Adrenal gland (tissue), 5 donors: Measurements from ENCODE around the gene NSL1.

Experiments used
- POLR2A ChIP-seq, 2 donors: fragments of 450-650 bp; IDR thresholded peaks; one replicate each; pipeline ENCODE4 v1.6.1; 2017; ENCODE audit warnings: antibody characterized with exemption in 2 of 2, mild to moderate bottlenecking in 2 of 2, moderate library complexity in 1 of 2
- TF ChIP-seq, protein P1 (sequence below), 6 experiments: fragments of 450-650 bp in 4 of 6; fragments of 200-600 bp in 2 of 6; sonication (generic) in 1 of 6; IDR thresholded peaks; 1 replicate in 5 of 6; 2 replicates in 1 of 6; pipeline versions ENCODE4 v1.5.1 to v1.8.0; 2016 to 2021; ENCODE audit warnings: antibody characterized with exemption in 6 of 6, mild to moderate bottlenecking in 2 of 6, moderate library complexity in 1 of 6
- donor health status: DM: no; HTN: no; CAD: no.

- TF ChIP-seq, protein P1, sequence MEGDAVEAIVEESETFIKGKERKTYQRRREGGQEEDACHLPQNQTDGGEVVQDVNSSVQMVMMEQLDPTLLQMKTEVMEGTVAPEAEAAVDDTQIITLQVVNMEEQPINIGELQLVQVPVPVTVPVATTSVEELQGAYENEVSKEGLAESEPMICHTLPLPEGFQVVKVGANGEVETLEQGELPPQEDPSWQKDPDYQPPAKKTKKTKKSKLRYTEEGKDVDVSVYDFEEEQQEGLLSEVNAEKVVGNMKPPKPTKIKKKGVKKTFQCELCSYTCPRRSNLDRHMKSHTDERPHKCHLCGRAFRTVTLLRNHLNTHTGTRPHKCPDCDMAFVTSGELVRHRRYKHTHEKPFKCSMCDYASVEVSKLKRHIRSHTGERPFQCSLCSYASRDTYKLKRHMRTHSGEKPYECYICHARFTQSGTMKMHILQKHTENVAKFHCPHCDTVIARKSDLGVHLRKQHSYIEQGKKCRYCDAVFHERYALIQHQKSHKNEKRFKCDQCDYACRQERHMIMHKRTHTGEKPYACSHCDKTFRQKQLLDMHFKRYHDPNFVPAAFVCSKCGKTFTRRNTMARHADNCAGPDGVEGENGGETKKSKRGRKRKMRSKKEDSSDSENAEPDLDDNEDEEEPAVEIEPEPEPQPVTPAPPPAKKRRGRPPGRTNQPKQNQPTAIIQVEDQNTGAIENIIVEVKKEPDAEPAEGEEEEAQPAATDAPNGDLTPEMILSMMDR (IDR thresholded peaks at IDR 0.05): peak; percentile 22 to 55 (median 26)
- no peak for TF ChIP-seq POLR2A (IDR thresholded peaks at IDR 0.05)
Observed at GRCh38 chr1:212814537-212815334, 23.2 kb upstream of the NSL1 start.
